HCT116 (cell line): ENCODE results near the gene KRT13. TPM values are rescaled to one million over a fixed set of nuclear protein-coding genes. Genes with fewer than 3 reads are reported as not detected.

Experiments used
- ATAC-seq: fragments of 200-7000 bp; cut with Tn5 transposase; 2 replicates; pipeline ENCODE4 v1.9.1; 2020; ENCODE audit warnings: mild to moderate bottlenecking, moderate library complexity
- BruUV-seq: library from RNA; stranded (reverse); fragments of 400-500 nt; replicated peaks from 2 replicates; lab custom pipeline; 2021; lab: Mats Ljungman, UMichigan
- CTCF ChIA-PET: fragments of 300-600 bp; sonication (Branson Sonifier 250); formaldehyde crosslinking; loops from one replicate; lab custom pipeline; 2021; ENCODE audit warnings: antibody characterized with exemption; lab: Charles Lee
- POLR2A ChIA-PET: fragments of 300-600, 350-600 bp; sonication (Branson Sonifier 250); formaldehyde crosslinking; loops from one replicate; lab custom pipeline; 2021; ENCODE audit warnings: antibody characterized with exemption; lab: Charles Lee
- RAD21 ChIA-PET, 2 experiments: fragments of 300-600 bp; sonication (Branson Sonifier 250); formaldehyde crosslinking; loops; one replicate each; lab custom pipeline; 2023; ENCODE audit warnings: low total read pairs in 2 of 2; ENCODE audit not compliant: uncharacterized antibody in 2 of 2, unreplicated experiment in 2 of 2, low non-redundant PET in 1 of 2; lab: Charles Lee
- DNase-seq: peaks from one replicate; pipeline ENCODE4 v3.0.0-alpha.2; 2010; ENCODE audit warnings: low read depth, low spot score
- H2AFZ ChIP-seq: fragments of 200-600 bp; shearing (Covaris generic), sonication (generic); 2 replicates; pipeline ENCODE4 v1.6.1; 2017; ENCODE audit warnings: low read depth, mixed run types, mixed read lengths, antibody characterized with exemption, low read length; ENCODE audit not compliant: poor library complexity, severe bottlenecking
- H3K27ac ChIP-seq: 2 replicates; pipeline ENCODE4 v1.5.1; 2012; ENCODE audit warnings: low read depth, low read length
- H3K27me3 ChIP-seq: fragments of 200-600 bp; sonication (generic); 2 replicates; pipeline ENCODE4 v1.6.1; 2016; ENCODE audit warnings: mixed run types, low read length, mixed read lengths; ENCODE audit not compliant: insufficient read depth
- H3K36me3 ChIP-seq, 2 experiments: fragments of 200-500 bp in 1 of 2; fragments of 200-600 bp in 1 of 2; sonication (Bioruptor generic) in 1 of 2; sonication (generic) in 1 of 2; 2 replicates each; pipeline versions ENCODE4 v1.5.1 to v1.6.1; 2014 to 2016; ENCODE audit warnings: low read length in 2 of 2, inconsistent platforms in 1 of 2, mixed read lengths in 1 of 2, mixed run types in 1 of 2; ENCODE audit not compliant: insufficient read depth in 2 of 2, control insufficient read depth in 1 of 2
- H3K4me1 ChIP-seq, 2 experiments: fragments of 200-600 bp in 1 of 2; sonication (generic) in 1 of 2; 2 replicates each; pipeline versions ENCODE4 v1.5.1 to v1.6.1; 2012 to 2017; ENCODE audit warnings: low read length in 2 of 2, inconsistent platforms in 1 of 2, mild to moderate bottlenecking in 1 of 2, mixed read lengths in 1 of 2, mixed run types in 1 of 2, moderate library complexity in 1 of 2; ENCODE audit not compliant: insufficient read depth in 2 of 2, control insufficient read depth in 1 of 2
- H3K4me2 ChIP-seq: fragments of 200-600 bp; sonication (generic); 2 replicates; pipeline ENCODE4 v1.6.1; 2017; ENCODE audit warnings: mixed run types, low read length, mixed read lengths
- H3K4me3 ChIP-seq, 2 experiments: fragments of 200-600 bp in 1 of 2; sonication (generic) in 1 of 2; replicated peaks in 1 of 2; 2 replicates each; pipeline ENCODE4 v1.5.1; 2011 to 2016; ENCODE audit warnings: low read length in 2 of 2, control low read depth in 1 of 2, low read depth in 1 of 2, mild to moderate bottlenecking in 1 of 2, mixed read lengths in 1 of 2, mixed run types in 1 of 2
- H3K79me2 ChIP-seq: fragments of 200-600 bp; sonication (generic); 2 replicates; pipeline ENCODE4 v1.6.1; 2017; ENCODE audit warnings: mild to moderate bottlenecking, mixed run types, low read length, moderate library complexity, mixed read lengths; ENCODE audit not compliant: insufficient read depth
- H3K9ac ChIP-seq: fragments of 200-600 bp; sonication (generic); 2 replicates; pipeline ENCODE4 v1.6.1; 2016; ENCODE audit warnings: low read length, mixed read lengths
- H3K9me2 ChIP-seq: fragments of 200-600 bp; sonication (generic), shearing (Covaris generic); 2 replicates; pipeline ENCODE4 v1.6.1; 2017; ENCODE audit warnings: mixed run types, mild to moderate bottlenecking, moderate library complexity; ENCODE audit not compliant: insufficient read depth
- H3K9me3 ChIP-seq, 2 experiments: fragments of 200-500 bp in 1 of 2; fragments of 200-600 bp in 1 of 2; sonication (Bioruptor generic) in 1 of 2; sonication (generic) in 1 of 2; 2 replicates each; pipeline ENCODE4 v1.6.1; 2014 to 2017; ENCODE audit warnings: low read length in 2 of 2, mixed read lengths in 2 of 2, inconsistent platforms in 1 of 2, low read depth in 1 of 2, mild to moderate bottlenecking in 1 of 2, mixed run types in 1 of 2, moderate library complexity in 1 of 2; ENCODE audit not compliant: control insufficient read depth in 1 of 2, insufficient read depth in 1 of 2
- H4K20me1 ChIP-seq: fragments of 200-600 bp; sonication (generic), shearing (Covaris generic); 2 replicates; pipeline ENCODE4 v1.6.1; 2017; ENCODE audit warnings: mixed run types, mild to moderate bottlenecking, moderate library complexity; ENCODE audit not compliant: insufficient read depth
- ATF3 ChIP-seq: IDR thresholded peaks from 2 replicates; pipeline ENCODE4 v1.6.1; 2012
- CEBPB ChIP-seq: IDR thresholded peaks from 2 replicates; pipeline ENCODE4 v1.6.1; 2012; ENCODE audit warnings: low read depth
- EGR1 ChIP-seq: IDR thresholded peaks from 2 replicates; pipeline ENCODE4 v1.6.1; 2012; ENCODE audit warnings: low read depth
- ELF1 ChIP-seq: IDR thresholded peaks from 2 replicates; pipeline ENCODE4 v1.6.1; 2012; ENCODE audit warnings: low read depth, borderline replicate concordance
- EZH2 ChIP-seq: fragments of 200-600 bp; sonication (generic); IDR thresholded peaks from 2 replicates; pipeline ENCODE4 v1.6.1; 2017; ENCODE audit warnings: antibody characterized with exemption, mixed run types
- FOSL1 ChIP-seq: IDR thresholded peaks from 2 replicates; pipeline ENCODE4 v1.6.1; 2012; ENCODE audit warnings: low read depth
- JUND ChIP-seq: IDR thresholded peaks from 2 replicates; pipeline ENCODE4 v1.6.1; 2012
- POLR2AphosphoS5 ChIP-seq: IDR thresholded peaks from 2 replicates; pipeline ENCODE4 v1.6.1; 2011; ENCODE audit warnings: mild to moderate bottlenecking, low read depth, low read length, moderate library complexity
- RAD21 ChIP-seq: IDR thresholded peaks from 2 replicates; pipeline ENCODE4 v1.6.1; 2012; ENCODE audit warnings: low read depth, mild to moderate bottlenecking
- REST ChIP-seq: IDR thresholded peaks from 2 replicates; pipeline ENCODE4 v1.6.1; 2012; ENCODE audit warnings: low read depth
- SIN3A ChIP-seq: IDR thresholded peaks from 2 replicates; pipeline ENCODE4 v1.6.1; 2012; ENCODE audit warnings: low read depth
- SP1 ChIP-seq: IDR thresholded peaks from 2 replicates; pipeline ENCODE4 v1.6.1; 2012; ENCODE audit warnings: low read depth
- SRF ChIP-seq: IDR thresholded peaks from 2 replicates; pipeline ENCODE4 v1.6.1; 2012; ENCODE audit warnings: low read depth
- TCF7L2 ChIP-seq: IDR thresholded peaks from 2 replicates; pipeline ENCODE4 v1.7.0; 2011; ENCODE audit warnings: borderline replicate concordance, inconsistent platforms; ENCODE audit not compliant: insufficient read depth, insufficient read length; ENCODE audit errors: extremely low read depth
- YY1 ChIP-seq: IDR thresholded peaks from 2 replicates; pipeline ENCODE4 v1.6.1; 2011; ENCODE audit warnings: low read length, low read depth, moderate library complexity, mild to moderate bottlenecking; ENCODE audit not compliant: insufficient replicate concordance; ENCODE audit errors: extremely low read depth
- ZBTB33 ChIP-seq: IDR thresholded peaks from 2 replicates; pipeline ENCODE4 v1.6.1; 2011; ENCODE audit warnings: mild to moderate bottlenecking, low read length, moderate library complexity; ENCODE audit not compliant: insufficient replicate concordance; ENCODE audit errors: extremely low read depth
- ZFX ChIP-seq: fragments of 450-650 bp; IDR thresholded peaks from 2 replicates; pipeline ENCODE4 v1.6.1; 2017
- ZNF274 ChIP-seq: fragments of 200-500 bp; sonication (Bioruptor generic); IDR thresholded peaks from 2 replicates; pipeline ENCODE4 v1.6.1; 2014; ENCODE audit warnings: mild to moderate bottlenecking, low read depth, low read length, inconsistent platforms
- intact Hi-C: fragments of 100-400 bp; cut with micrococcal nuclease; formaldehyde crosslinking; loops from 2 replicates; pipeline ENCODE4 v1.10.0; 2022
- total RNA-seq: library from RNA; stranded (reverse); gene quantifications from one replicate; pipeline ENCODE4 v1.2.1, GENCODE V29; 2021; ENCODE audit not compliant: unreplicated experiment

The KRT13 gene
- total RNA-seq, 1 experiment from 2014 or later = 3.7 TPM

GRCh38 chr17:41521574-41522261, 16.3 kb upstream of the KRT13 start:
- TF ChIP-seq EGR1 (no peak), YY1 (peak; percentile 54), REST (no peak), FOSL1 (no peak), ZNF274 (no peak), ZFX (no peak), RAD21 (no peak), EZH2 (no peak), CEBPB (no peak), SRF (no peak), JUND (no peak), POLR2AphosphoS5 (peak; percentile 55), ATF3 (no peak), TCF7L2 (no peak), ELF1 (no peak), SP1 (no peak), ZBTB33 (peak; percentile 51), SIN3A (no peak)
- no peaks in the 10 kb centered on the region for H3K9me2 ChIP-seq
- peak overlapping the region; percentile 78 for H3K4me2 ChIP-seq
- DNase-seq = peak; percentile 97
- peak; percentile 65 for ATAC-seq
- ChIA-PET RAD21 (interaction anchor here (1.1 to 2.8 kb wide), 4 partner anchors 26 to 117 kb away, joined by 3 to 19 read pairs (median 8); no protein-coding TSS in a partner anchor), CTCF (interaction anchor here (0.7 to 8.9 kb wide), 12 partner anchors 9 to 907 kb away, joined by 3 to 77 read pairs (median 3); no protein-coding TSS in a partner anchor), POLR2A (interaction anchor here (0.9 to 12.9 kb wide), 18 partner anchors 8 to 761 kb away, joined by 3 to 148 read pairs (median 4); partner anchors contain the start of gene EIF1)
- no peaks in the 10 kb centered on the region for H4K20me1 ChIP-seq
- H3K79me2 ChIP-seq = peaks cover 15% of the 10 kb centered on the region; the same call in 1 of the 2 replicates
- H3K36me3 ChIP-seq = peaks cover 3 to 13% of the 10 kb centered on the region in 2 experiments; a peak in 3 of 4 replicates
- no peak overlapping the region for H2AFZ ChIP-seq
- intact Hi-C loops = loop anchor here (1.0 to 2.0 kb wide), 3 partner anchors 27 to 664 kb away; no protein-coding TSS in a partner anchor
- peak overlapping the region; percentile 36 to 47 for H3K4me3 ChIP-seq
- no peaks in the 10 kb centered on the region for H3K27me3 ChIP-seq
- H3K9me3 ChIP-seq = no peaks in the 10 kb centered on the region
- H3K4me1 ChIP-seq = peaks cover 74 to 91% of the 10 kb centered on the region in 2 experiments
- peak overlapping the region; percentile 99 for H3K27ac ChIP-seq
- H3K9ac ChIP-seq = peak overlapping the region; percentile 99
- BruUV-seq = no TSS peak
